Cardiac muscle cell (in vitro differentiated cells and primary cell): ENCODE measurements around the gene CMSS1. TPM values are rescaled to one million over a fixed set of nuclear protein-coding genes. Genes with fewer than 3 reads are reported as not detected.

ENCODE experiments used
- DNase-seq, 2 donors: peaks; one replicate each; pipeline versions ENCODE4 v3.0.0 to v3.0.0-alpha.2; 2010 to 2017; ENCODE audit warnings: low read depth in 1 of 2, low spot score in 1 of 2
- H3K27ac ChIP-seq: fragments of 200-600 bp; sonication (generic); 2 replicates; pipeline ENCODE4 v1.5.1; 2016
- H3K27me3 ChIP-seq: fragments of 200-600 bp; sonication (generic); 2 replicates; pipeline ENCODE4 v1.6.0; 2016; ENCODE audit warnings: control low read depth
- H3K36me3 ChIP-seq: fragments of 200-600 bp; sonication (generic); 2 replicates; pipeline ENCODE4 v1.5.1; 2016; ENCODE audit warnings: control low read depth
- H3K4me1 ChIP-seq: fragments of 200-600 bp; sonication (generic); 2 replicates; pipeline ENCODE4 v1.8.1; 2017; ENCODE audit warnings: low read depth, mild to moderate bottlenecking, mixed run types
- H3K4me3 ChIP-seq: fragments of 200-600 bp; sonication (generic); 2 replicates; pipeline ENCODE4 v1.5.1; 2016; ENCODE audit warnings: mild to moderate bottlenecking
- H3K9me3 ChIP-seq: fragments of 200-600 bp; sonication (generic); 2 replicates; pipeline ENCODE4 v1.5.1; 2017; ENCODE audit warnings: low read depth, mild to moderate bottlenecking, control low read depth
- polyA plus RNA-seq: library from polyadenylated mRNA; unstranded; fragments of >200 nt; fragmentation: Nextera tagmentation; extraction: Ambion mirVana; gene quantifications from 2 replicates; pipeline ENCODE4 v1.2.1, GENCODE V29; 2016
- total RNA-seq: library from RNA; depleted of rRNA; stranded (reverse); fragments of >200 nt; gene quantifications from 2 replicates; pipeline ENCODE4 v1.2.3, GENCODE V29; 2016
- TF ChIP-seq, protein P1 (sequence below): IDR thresholded peaks from 2 replicates; pipeline ENCODE4 v1.5.1; 2012; ENCODE audit warnings: low read depth, mild to moderate bottlenecking, low read length

CMSS1 gene
- total and polyA plus RNA-seq, 2 experiments from 2014 or later, result 13.1 to 32.9 TPM

DNA sequence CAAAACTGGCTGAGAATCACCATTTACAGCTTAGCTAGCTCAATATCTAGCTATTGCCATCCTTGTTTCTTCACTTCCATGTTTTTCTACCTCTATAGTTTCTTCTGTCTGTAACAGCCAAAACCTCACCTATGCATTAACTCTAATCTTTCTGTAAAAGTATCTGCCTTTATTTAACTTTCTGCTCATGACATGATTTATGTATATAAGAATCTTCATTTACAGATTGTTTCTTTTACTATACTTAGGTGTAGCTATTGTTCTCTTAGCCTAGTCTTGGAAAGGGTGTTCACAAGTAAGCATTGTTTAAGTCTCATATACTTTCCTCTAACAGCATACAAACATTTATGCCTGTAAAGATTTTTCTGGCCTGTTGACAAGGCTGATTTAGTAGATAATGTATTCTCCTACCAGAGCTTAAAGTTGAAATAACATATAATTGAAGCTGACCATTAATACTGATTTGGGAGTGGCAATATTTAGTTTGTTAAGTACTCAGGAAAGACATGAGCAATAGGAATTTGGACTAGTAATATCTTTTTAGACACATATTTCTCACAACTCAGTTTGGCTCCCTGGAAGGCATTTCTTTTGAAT, 287.3 kb downstream of the CMSS1 start:
- no peak for DNase-seq
- no peaks in the 10 kb centered on the region for H3K9me3 ChIP-seq
- no peaks in the 10 kb centered on the region for H3K4me1 ChIP-seq
- no peak overlapping the region for H3K4me3 ChIP-seq
- no peaks in the 10 kb centered on the region for H3K27me3 ChIP-seq
- TF ChIP-seq, protein P1, sequence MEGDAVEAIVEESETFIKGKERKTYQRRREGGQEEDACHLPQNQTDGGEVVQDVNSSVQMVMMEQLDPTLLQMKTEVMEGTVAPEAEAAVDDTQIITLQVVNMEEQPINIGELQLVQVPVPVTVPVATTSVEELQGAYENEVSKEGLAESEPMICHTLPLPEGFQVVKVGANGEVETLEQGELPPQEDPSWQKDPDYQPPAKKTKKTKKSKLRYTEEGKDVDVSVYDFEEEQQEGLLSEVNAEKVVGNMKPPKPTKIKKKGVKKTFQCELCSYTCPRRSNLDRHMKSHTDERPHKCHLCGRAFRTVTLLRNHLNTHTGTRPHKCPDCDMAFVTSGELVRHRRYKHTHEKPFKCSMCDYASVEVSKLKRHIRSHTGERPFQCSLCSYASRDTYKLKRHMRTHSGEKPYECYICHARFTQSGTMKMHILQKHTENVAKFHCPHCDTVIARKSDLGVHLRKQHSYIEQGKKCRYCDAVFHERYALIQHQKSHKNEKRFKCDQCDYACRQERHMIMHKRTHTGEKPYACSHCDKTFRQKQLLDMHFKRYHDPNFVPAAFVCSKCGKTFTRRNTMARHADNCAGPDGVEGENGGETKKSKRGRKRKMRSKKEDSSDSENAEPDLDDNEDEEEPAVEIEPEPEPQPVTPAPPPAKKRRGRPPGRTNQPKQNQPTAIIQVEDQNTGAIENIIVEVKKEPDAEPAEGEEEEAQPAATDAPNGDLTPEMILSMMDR, result no peak
- no peak overlapping the region for H3K27ac ChIP-seq
- no peaks in the 10 kb centered on the region for H3K36me3 ChIP-seq

DNA sequence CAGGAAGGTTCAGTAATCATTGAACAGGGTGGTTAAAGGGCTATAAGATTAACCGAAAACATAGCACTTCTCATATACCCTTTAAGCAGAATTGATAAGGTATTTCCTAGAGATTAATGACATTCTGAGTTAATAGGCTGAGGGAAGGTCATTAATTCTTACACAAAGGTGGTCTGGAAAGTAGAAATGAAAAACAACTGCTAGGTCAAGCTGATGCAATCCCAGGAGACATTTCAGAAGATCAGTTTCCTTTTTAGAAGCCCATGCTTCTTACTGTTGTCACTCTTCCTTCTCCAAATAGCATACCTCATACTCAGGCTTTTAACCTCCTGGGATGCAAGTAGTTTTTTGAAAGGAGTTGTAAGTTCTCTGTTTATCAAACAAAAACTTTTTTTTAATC, 287.8 kb downstream of the CMSS1 start:
- H3K4me3 ChIP-seq, result no peak overlapping the region
- no peaks in the 10 kb centered on the region for H3K36me3 ChIP-seq
- TF ChIP-seq, protein P1, result no peak
- no peak overlapping the region for H3K27ac ChIP-seq
- H3K27me3 ChIP-seq, result no peaks in the 10 kb centered on the region
- H3K4me1 ChIP-seq, result no peaks in the 10 kb centered on the region
- no peaks in the 10 kb centered on the region for H3K9me3 ChIP-seq
- DNase-seq, result no peak

DNA sequence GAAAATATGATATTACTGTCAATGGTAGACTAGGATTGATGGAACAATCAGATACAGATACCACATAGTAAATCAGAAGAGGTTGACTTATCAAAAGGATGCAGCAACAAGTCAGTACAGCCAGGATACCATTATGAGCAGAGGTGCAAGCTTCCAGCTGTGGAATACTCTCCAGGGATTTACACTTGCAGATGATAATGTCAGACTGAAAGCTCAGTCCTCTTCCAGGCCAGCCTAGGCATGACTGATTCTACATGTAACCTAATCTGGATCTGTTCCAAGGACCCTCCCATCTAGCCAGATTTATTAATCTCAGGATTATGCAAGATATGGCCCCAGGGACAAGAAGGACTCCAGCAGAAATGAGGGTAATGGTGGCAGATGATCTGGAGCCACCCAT, 288.4 kb downstream of the CMSS1 start:
- no peaks in the 10 kb centered on the region for H3K27me3 ChIP-seq
- H3K4me3 ChIP-seq, result no peak overlapping the region
- H3K4me1 ChIP-seq, result no peaks in the 10 kb centered on the region
- no peak for DNase-seq
- TF ChIP-seq, protein P1, result no peak
- H3K27ac ChIP-seq, result no peak overlapping the region
- H3K9me3 ChIP-seq, result no peaks in the 10 kb centered on the region
- H3K36me3 ChIP-seq, result no peaks in the 10 kb centered on the region

DNA sequence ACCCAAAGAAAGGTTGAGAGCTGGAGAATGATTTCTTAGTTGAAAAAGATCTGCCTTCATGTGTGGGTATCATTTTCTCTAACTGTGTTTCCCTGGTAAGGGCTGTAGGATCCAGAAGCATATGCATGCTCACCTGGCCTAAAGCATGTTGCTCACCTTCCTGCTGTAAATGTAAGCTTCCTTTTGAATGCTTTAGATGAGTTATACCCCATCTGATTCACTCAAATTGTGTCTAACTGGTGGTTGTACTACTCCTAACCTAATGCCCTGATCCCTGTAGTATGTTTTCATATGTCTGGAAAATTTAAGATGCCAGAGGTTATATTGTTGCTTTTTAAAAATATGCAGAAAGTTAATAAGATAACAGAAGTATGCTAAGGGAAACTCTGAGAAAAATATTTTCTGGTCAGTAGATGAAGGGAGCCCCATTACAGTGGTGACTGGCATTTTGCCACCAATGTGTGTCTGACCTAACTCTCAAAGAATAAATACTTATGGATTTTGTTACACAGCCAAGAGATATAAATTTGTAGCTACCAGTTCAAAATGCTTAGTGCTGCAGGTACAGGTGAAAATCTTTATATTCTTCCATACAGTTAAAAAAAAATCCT, 289.0 kb downstream of the CMSS1 start:
- Histone ChIP-seq H3K36me3 (no peaks in the 10 kb centered on the region), H3K27me3 (no peaks in the 10 kb centered on the region), H3K9me3 (no peaks in the 10 kb centered on the region), H3K27ac (no peak overlapping the region), H3K4me3 (no peak overlapping the region), H3K4me1 (no peaks in the 10 kb centered on the region)
- peak in 1 of 2 donors; percentile 55 for DNase-seq
- TF ChIP-seq, protein P1, result no peak

DNA sequence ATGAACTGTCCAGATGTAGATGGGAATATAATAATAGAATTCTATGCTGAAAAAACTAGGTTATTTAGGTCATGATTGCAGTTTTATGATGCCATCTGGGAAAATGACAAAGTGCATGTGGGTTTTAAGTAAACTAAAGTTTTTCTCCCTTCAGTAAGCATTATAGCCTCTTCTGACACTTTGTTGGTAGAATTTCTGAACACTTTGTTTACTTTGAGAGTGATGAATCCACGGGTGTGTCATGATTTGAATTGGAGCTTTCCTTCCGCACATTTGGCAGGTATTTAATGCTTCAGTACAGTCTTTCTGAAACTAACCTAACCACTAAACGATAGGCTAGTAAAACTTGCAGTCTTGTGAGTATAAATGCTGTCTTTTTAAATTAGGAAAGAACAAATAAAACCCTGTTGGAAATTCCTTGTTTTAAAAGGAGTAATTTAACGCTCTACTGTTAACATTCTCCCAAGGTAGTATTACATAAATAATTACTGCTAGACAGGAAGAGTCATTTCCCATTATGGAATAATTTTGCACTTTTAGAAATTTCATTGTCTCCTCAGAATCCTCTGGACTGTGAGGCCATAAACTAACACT, 289.7 kb downstream of the CMSS1 start:
- Histone ChIP-seq H3K4me1 (no peaks in the 10 kb centered on the region), H3K9me3 (no peaks in the 10 kb centered on the region), H3K4me3 (no peak overlapping the region), H3K36me3 (no peaks in the 10 kb centered on the region), H3K27ac (no peak overlapping the region), H3K27me3 (no peaks in the 10 kb centered on the region)
- TF ChIP-seq, protein P1, result no peak
- no peak for DNase-seq
